GM21786 (cell line): Measurements from ENCODE around the gene MST1R.
"Not testable (repeated sequence)": the region's sequence is repeated elsewhere in the genome, so short reads cannot be mapped to it uniquely, and the experiment has no call there.

ENCODE experiments used
- ATAC-seq: cut with Tn5 transposase; IDR thresholded peaks from one replicate; pipeline ENCODE4 v1.9.1; 2021; ENCODE audit not compliant: unreplicated experiment

MST1R gene

DNA sequence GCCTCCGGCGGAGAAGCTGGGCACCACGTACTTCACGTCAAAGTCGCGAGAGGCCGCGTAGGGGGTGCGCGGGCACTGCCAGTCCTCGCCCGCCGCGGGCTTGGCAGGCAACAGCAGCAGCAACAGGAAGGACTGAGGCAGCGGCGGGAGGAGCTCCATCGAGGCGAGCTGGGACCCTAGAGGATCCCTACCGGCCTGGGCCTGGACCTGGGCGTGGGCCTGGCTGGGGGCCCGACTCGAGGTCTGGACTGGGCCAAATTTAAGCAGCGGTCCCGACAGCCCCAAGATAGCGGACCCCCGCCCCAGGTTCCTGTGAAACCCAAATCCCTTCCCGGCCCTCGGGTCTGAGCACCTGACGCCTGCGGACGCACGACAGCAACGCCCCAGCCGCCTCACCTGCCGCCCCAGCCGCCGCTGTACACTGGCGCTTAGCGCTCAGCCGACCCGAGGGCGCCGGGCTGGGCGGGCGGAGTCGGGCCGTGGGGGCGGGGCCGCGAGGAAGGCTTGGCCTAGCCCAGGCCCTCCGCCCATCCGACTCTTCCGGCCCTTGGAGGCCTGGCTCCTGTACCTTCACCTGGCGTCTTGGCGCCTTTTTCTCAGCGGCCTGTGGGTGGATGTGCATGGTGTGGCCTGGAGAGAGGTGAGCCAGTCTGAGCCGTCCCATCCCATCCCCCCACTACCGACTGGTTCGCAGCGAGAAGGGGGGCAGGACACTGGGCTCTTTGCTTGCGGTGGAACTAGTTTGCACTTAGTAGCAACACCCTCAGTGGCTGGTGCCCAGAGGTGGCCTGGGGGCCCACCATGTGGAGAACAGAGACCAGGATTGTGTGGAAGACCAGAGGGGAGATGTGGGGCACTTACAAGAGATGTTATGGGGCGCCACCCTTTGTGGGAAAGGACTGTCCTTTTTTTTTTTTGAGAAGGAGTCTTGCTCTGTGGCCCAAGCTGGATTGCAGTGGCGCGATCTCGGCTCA is at the start of gene MST1R:
Gene MST1R (minus strand): TSS at position 423 of the 974 bp plus-strand sequence. CDS start 264 bp downstream, at position 159.
- ATAC-seq: peak; percentile 64

DNA sequence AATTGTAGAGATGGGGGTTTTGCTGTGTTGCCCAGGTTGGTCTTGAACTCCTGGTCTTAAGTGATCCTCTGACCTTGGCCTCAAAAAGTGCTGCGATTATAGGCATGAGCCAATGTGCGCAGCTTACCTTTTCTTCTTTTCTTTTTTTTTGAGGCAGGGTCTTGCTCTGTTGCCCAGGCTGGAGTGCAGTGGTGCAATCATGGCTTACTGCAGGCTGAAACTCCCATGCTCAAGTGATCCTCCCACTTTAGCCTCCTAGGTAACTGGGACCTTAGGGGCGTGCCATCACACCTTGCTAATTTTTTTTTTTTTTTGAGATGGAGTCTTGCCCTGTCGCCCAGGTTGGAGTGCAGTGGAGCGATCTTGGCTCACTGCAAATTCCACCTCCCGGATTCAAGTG is 49.3 kb upstream of the MST1R start:
- no peak for ATAC-seq

DNA sequence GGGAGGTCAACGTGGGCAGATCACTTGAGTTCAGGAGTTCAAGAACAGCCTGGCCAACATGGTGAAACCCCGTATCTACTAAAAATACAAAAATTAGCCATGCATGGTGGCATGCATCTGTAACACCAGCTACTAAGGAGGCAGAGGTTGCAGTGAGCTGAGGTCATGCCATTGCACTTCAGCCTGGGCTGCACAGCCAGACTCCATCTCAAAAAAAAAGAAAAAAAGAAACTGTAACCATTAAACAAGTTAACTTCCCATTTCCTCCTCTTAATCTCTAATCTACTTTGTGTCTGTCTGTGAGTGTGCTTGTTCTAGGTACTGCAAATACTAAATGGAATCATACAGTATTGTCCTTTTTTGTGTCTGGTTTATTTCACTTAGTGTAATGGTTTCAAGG is 39.0 kb upstream of the MST1R start:
- ATAC-seq: no peak

DNA sequence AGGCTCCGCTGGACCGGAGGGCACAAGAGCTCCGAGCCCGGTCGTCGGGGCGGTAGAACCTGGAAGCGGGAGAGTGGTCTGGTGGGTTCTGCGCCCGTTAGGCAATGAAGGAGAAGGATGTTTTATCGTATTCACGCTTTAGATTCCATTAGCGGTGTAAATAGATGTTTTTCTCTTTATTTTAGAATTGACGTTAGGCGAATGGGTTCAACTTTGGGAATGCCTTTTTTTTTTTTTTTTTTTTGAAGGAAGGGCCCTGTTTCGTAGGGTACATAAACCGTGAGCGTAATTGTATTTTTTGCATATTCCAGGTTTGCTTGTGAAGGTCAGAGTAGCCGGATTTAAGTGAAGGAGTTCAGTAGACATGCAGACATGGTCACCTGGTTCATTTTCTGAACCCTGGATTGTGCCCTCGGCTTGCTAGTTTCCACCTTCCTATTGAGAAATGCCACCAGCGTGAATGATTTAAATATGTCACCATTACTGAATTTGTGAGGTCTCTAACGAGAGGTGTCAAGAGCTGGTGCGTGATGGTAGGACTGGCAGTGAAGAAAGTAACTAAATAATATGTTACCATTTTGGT is 37.1 kb upstream of the MST1R start:
- peak; percentile 3 for ATAC-seq

DNA sequence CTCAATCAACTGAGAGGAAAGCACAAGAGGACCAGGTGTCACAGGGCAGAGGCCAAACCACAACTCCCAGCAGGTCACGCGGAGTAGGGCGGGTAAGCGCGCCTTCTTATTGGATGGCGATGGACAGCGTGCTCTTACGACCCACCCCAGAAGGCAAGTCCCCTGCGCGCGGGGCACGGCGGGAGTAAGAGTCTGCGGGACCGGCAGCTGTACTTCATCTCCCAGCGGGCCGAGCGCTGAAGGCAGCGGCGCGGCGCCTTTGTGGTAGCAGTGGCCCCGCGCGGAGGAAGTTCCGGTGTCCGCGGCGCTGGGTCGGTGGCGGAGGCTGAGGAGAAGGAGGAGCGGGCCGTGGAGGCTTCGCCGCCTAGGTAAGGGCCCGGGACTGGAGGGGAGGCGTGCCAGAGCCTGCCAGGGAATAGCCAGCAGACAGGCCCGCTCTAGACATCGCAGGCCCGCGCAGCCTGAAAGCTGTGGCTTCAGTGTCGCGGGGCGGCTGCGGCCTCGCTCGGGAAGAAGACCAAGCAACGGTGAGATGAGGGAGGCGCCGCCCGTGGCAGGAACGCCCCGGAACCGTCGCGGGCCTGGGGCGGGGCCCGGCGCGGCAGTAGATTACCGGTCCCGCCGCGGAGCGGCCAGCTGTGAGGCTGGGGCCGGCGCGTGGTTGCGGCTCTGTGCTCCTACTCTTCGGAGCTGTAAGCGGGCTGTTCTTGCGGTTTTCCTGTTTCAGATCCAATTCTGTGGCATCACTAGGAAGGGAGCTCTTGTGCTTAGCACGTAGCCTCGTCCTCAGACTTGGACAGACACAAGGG is 36.4 kb upstream of the MST1R start, which contains the start of gene RBM6:
Gene RBM6 (plus strand): TSS at position 293 of the 809 bp plus-strand sequence. CDS start 22,492 bp downstream, outside the sequence.
- peak; percentile 92 for ATAC-seq

DNA sequence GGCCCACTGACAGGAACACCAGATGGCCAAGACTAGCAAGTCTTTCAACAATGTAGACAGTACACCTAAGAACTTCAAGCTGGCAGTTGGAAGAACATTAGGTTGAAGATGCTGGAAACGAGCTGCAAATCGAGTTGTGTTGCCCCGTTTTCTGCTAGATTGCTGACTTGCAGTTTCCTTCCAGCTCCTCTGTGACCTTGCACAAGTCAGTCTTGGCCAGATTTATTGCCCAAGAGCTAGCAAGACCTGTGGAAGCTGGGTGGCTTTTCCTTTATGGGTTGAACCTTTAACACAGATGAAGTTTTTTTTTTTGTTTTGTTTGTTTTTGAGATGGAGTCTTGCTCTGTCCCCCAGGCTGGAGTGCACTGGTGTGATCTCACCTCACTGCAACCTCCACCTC is 33.4 kb upstream of the MST1R start:
- no peak for ATAC-seq

DNA sequence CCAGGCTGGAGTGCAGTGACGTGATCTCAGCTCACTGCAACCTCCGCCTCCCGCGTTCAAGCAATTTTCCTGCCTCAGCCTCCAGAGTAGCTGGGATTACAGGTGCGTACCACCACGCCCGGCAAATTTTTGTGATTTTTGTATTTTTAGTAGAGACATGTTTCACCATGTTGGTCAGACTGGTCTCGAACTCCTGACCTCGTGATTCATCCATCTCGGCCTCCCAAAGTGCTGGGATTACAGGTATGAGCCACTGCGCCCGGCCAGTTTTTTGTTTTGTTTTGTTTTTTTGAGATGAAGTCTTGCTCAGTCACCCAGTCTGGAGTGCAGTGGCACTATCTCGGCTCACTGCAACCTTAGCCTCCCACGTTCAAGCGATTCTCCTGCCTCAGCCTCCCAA is 28.6 kb upstream of the MST1R start:
- not testable (repeated sequence) for ATAC-seq

DNA sequence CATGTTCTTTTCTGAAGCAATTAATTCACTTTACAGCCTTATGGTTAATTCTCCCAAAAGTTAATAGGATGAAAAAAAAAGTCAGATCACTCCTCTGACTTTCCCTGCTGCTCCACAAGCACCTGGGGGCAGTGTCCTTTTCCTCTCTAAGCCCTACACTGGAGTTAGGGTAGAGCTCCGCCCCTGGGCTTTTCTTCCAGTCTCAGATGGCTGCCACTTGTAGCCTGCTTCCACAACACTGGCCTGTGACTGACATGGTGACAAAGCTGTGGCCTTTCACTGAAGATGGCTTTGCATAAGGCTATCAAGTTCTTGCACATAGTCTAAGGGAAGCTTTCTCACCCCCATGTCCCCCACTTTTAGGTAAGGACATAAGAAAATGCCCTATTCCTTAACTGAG is 27.2 kb upstream of the MST1R start:
- no peak for ATAC-seq

DNA sequence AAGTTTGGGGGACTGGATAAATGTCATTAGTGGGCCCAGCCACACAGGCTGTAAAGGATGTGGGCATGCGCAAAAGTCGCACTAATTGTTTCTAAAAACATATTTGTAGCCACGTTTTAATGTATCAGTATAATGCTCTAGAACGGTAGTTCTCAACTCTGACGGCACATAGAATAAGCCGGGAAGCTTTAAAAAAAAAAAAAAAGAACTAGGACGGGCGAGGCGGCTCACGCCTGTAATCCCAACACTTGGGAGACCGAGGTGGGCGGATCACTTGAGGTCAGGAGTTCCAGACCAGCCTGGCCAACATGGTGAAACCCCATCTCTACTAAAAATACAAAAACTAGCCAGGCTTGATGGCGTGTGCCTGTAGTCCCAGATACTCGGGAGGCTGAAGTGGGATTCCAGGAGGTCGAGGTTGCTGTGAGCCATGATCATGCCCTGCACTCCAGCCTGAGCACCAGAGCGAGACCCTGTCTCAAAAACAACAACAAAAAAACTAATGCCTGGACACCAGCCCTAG is 26.6 kb upstream of the MST1R start:
- no peak for ATAC-seq

DNA sequence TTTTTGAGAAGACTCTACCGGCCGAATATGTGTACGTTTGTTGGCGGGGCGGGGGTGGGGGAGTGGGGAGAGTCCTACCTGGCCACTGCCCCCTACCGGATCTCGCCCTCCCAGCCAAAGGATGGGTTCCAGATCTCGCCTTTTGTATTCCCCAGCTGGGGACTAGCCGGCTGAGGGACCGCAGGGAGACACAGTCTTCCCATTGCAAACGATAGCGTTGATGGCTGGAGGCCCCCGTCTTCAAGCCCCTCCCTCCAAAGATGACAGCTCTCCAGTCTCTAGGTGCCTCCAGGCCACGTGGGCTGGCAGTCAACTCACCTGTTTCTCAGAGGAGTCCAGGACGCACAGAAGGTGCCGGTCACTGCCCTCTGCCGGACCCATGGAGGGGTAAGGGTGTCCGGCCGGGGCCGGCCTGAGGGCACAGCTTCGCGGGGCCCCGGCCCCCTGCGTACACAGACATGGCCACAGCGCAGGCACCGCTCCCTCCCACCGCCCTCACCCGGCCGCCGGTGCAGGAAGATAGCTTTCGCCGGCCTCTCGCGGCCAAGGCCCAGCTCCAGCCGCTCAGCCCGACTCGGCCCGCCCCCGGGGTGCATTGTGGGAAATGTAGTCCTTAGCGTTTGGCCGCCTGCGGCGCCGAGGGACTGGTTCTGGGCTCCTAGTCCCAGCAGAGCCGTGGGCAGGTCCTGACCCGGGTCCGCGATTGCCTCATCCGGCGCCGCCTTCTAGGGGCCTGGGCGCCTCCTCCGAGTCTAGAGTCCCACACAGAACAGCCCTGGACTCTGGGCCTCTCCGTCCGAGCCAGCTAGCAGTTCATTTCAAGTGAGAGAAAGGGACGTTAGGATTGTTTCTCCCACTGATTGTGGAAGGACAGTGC is 25.9 kb upstream of the MST1R start, which contains the start of gene MON1A:
Gene MON1A (minus strand): TSS at position 521 of the 877 bp plus-strand sequence. CDS start 16,465 bp downstream, outside the sequence.
- ATAC-seq: peak; percentile 92

DNA sequence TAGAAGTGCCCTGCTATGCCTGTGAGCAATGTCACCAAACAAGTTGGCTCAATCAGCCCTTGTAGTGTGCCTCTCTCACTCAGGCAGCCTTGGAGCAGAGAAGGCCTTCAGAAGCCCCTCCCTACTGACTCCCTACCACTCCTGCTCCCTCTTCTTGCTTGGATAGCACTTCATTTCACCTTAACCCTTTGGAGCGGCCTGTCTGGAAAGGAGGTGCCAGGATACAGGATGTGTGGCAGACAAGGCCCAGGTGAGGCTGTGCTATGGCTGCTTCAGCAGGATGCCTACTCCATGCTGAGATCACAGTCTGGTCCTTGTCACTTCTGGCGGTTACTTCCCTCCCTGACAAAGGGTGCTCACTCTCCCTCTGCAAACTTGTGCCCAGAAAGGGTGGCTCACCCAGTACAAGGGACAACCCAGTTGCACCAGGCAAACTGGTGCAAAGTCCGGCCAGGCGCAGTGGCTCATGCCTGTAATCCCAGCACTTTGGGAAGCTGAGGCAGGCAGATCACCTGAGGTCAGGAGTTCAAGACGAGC is 24.9 kb upstream of the MST1R start:
- no peak for ATAC-seq

DNA sequence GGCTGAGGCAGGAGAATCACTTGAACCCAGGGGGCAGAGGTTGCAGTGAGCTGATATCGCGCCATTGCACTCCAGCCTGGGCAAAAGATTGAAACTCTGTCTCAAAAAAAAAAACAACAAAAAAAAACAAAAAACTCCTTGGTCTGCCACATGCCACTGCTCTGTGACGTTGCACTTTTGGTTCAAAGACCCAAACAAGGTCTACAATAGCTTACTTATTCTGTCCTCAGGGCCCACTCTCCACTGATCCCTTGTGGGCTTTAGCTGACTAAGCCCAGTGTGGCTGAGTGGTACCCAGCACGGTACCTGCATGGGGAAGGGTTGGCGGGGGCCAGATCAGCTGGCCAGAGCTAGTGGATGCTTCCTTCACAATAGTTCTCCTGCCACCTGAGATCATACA is 24.1 kb upstream of the MST1R start:
- no peak for ATAC-seq

DNA sequence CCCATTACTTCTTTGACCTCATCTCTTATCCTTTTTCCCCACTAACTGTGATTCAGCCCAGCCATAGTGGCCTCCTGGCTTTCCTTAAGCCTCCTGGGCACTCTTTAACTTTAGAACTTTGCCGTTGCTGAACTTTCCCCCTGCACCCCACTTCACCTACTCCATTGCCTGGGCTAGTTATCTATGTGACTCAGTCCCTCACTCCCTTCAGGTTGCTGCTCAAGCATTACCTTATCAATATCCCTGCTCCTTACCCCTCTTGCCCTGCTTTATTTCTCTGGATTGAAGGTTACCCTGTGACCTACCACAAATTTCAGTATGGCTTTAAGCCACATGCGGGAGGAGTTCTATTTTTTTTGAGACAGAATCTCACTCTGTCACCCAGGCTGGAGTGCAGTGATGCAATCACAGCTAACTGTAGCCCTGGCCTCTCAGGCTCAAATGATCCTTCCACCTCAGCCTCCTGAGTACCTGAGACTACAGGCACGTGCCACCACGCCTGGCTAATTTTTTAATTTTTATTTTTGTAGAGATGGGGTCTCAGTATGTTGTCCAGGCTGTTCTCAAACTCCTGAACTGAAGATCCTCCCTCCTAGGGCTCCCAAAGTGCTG is 22.6 kb upstream of the MST1R start:
- no peak for ATAC-seq

DNA sequence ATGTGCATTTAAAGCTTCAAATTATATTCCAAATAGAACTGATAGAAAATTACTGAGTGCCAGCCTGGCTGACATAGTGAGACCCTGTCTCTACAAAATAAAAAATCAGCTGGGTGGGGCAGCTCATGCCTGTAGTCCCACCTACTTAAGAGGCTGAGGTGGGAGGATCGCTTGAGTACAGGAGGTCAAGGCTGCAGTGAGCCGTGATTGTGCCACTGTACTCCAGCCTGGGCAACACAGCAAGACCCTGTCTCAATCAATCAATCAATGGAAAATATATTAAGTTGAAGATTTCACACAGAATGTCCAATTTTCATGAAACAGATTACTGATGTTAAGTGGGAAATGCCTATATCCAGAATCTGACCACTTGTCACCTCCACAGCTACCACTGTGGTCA is 21.8 kb upstream of the MST1R start:
- ATAC-seq: no peak

DNA sequence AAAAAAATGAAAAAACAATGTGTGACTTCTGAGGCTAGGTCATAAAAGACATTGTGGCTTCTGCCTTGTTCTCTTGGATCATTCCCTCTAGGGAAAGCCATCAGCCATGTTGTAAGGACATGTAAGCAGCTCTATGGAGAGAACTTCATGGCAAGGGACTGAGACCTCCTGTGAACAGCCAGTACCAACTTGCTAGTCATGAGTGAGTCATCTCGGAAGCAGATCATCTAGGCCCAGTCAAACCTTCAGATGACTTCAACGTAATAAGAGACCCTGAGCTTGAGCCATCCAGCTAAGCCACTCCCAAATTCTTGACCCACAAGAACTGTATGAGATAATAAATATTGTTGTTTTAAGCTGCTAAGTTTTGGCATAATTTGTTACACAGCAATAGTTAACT is 21.0 kb upstream of the MST1R start:
- ATAC-seq: no peak

DNA sequence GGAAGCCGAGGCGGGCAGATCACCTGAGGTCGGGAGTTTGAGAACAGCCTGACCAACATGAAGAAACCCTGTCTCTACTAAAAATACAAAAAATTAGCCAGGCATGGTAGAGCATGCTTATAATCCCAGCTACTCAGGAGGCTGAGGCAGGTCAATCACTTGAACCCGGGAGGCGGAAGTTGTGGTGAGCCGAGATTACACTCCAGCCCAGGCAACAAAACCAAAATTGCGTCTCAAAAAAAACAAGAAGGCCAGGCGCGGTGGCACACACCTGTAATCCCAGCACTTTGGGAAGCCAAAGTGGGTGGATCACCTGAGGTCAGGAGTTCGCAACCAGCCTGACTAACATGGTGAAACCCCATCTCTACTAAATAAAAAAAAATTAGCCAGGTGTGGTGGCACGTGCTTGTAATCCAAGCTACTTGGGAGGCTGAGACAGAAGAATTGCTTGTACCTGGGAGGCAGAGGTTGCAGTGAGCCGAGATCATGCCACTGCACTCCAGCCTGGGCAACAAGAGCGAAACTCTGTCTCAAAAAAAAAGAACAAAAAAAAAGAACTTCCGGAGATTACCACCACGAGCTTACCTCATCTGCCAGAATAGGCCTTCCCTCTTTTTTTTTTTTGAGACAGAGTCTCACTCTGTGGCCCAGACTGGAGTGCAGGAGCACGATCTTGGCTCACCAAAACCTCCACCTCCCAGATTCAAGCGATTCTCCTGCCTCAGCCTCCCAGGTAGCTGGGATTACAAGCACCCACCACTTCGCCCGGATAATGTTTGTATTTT is 14.3 kb upstream of the MST1R start:
- ATAC-seq: not testable (repeated sequence)

DNA sequence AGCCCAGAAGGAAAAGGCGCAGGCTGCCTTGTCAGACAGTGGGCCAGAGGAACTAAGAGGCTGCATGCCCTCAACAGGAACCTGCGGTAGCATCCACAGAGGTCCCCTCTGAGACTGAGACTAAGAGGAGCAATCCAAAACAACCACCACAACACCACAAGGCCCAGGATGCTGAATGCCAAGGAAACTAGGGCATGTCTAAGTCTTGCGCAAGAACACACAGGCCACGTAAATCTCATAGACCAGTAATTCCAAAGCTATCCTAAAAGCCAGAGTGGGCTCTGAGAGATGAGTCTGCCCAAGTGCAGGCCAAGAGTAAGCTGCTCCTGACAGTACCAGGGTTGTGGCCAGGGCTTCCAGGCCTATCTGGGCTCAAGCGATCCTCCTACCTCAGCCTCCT is 13.0 kb upstream of the MST1R start:
- ATAC-seq: no peak

DNA sequence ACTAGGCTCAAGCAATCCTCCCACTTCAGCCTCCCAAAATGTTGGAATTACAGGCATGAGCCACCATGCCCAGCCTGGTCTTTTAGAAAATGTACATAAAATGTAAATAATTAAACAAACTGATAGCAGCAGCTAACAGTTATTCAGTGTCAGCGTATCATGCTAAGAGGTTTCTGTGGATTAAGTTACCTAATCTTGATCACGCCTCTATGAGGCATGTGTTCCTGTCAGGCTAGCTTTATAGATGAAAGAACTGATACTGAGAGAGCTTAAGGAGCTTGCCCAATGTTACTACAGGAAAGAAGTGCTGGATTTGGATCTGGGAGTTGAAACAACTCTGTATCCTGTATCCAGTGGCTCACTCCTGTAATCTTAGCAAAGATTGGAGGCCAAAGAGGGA is 11.2 kb upstream of the MST1R start:
- ATAC-seq: no peak

DNA sequence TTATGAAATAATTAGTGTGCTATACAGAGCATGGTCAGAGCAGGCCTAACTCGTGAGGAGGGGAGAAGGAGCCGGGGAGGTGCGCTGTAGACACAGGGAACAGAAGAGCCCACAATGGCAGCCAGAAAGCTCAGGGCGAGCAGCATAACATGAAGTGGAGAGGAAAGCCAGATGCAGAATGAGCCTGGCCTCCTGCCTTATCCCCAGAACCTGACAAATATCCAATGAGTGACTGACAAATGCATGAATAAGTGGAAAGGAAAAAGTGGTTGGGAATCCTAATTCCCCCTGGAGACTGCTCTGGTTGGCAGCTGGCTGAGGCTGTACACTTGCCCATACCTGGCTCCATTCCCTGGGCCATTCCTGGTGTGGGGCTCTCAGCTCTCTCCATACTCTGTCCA is 9.2 kb upstream of the MST1R start:
- no peak for ATAC-seq
